GM12874 (cell line): Measurements from ENCODE around the gene FIGN.

Experiments
- TF ChIP-seq, protein P1 (sequence below): IDR thresholded peaks from 2 replicates; pipeline ENCODE4 v1.5.1; 2011; ENCODE audit warnings: low read depth, mild to moderate bottlenecking, control low read depth, low read length, moderate library complexity; ENCODE audit not compliant: insufficient read depth

Gene FIGN

DNA sequence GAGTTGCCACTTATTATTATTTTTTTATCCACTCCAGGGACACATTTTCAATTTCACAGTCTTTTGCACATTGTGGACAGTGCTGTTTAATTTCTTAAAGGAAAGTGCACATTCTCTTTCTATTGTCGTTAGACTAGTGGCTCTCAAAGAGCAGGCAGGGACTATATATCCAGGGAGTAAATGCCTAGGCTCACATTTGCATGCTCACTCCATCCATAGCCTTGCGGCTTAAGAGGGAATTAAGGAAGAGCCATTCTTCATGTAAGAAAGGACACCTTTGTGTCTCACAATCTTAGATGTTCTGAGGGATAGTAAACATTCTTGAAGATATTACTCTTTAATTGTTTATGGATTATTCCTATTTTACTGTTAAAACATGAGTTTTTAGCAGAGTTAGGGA lies 70.8 kb downstream of the FIGN start:
- TF ChIP-seq, protein P1, sequence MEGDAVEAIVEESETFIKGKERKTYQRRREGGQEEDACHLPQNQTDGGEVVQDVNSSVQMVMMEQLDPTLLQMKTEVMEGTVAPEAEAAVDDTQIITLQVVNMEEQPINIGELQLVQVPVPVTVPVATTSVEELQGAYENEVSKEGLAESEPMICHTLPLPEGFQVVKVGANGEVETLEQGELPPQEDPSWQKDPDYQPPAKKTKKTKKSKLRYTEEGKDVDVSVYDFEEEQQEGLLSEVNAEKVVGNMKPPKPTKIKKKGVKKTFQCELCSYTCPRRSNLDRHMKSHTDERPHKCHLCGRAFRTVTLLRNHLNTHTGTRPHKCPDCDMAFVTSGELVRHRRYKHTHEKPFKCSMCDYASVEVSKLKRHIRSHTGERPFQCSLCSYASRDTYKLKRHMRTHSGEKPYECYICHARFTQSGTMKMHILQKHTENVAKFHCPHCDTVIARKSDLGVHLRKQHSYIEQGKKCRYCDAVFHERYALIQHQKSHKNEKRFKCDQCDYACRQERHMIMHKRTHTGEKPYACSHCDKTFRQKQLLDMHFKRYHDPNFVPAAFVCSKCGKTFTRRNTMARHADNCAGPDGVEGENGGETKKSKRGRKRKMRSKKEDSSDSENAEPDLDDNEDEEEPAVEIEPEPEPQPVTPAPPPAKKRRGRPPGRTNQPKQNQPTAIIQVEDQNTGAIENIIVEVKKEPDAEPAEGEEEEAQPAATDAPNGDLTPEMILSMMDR, result no peak

DNA sequence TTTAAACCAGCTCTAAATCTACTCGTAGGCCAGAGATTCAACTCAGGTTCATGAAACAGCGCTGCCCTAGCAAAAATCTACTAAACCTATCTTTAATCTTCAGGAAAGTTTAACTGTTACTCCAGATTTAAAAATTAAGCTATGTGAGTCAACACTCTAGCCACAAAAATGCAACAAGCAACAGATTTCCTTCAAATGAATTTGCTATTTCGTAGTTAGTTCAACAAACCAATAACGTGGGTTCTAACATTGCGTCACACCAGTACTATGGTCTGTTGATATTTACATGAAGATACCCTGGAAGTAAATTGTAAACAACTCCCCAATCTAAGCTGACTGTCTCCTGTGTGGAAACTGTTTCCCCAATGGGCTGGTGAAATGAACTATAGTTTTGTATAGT lies 71.2 kb downstream of the FIGN start:
- TF ChIP-seq, protein P1, result no peak

DNA sequence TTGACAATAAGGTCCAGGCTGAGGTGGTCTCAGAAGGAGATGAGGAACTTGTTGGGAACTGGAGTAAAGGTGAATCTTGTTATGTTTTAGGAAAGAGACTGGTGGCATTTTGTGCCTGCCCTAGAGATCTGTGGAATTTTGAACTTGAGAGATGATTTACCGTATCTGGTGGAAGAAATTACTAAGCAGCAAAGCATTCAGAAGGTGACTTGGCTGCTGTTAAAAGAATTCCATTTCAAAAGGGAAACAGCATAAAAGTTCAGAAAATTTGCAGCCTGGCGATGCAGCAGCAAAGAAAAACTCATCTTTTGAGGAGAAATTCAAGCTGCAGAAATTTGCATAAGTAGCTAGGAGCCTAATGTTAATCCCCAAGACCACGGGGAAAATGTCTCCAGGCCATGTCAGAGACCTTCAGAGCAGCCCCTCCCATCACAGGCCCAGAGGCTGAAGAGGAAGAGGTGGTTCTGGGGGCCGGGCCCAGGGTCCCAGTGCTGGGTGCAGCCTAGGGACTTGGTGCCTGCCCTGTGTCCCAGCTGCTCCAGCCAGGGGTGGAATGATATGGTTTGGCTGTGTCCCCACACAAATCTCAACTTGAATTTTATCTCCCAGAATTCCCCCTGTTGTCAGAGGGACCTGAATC lies 73.5 kb downstream of the FIGN start:
- TF ChIP-seq, protein P1, result no peak

DNA sequence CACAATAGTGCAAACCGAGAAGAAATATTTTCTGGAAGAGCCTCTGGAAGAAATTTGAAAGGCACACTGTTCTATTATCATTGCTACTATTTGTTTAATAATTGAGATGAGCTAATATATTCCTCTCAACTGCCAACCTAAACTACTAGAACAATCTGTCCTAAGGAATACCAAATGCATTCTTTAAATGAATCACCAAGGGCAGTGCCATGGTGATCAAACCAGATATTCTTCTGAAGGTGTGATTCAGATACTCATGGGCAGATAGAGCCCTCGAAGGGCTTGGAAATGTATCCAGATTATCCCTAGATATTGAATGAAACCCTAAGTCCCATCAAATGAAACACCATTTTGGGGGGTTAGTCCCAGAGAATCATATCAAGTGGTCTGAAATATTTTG lies 76.6 kb downstream of the FIGN start:
- TF ChIP-seq, protein P1, result no peak

DNA sequence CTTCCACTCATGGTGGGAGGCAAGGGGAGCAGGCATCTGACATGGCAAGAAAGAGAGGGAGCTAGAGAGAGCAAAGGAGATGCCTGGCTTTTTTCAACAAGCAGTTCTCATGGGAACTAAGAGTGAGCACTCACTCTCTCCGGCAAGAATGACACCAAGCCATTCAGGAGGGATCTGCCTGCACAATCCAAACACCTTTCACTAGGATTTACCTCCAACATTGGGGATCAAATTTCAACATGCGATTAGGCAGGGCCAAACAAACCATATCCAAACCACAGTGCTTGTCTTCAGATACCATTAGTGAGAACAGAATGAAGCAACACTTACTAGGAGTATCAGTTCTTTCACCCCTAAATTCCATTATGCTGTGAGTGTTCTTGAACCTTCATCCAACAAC lies 77.3 kb downstream of the FIGN start:
- TF ChIP-seq, protein P1, result no peak

DNA sequence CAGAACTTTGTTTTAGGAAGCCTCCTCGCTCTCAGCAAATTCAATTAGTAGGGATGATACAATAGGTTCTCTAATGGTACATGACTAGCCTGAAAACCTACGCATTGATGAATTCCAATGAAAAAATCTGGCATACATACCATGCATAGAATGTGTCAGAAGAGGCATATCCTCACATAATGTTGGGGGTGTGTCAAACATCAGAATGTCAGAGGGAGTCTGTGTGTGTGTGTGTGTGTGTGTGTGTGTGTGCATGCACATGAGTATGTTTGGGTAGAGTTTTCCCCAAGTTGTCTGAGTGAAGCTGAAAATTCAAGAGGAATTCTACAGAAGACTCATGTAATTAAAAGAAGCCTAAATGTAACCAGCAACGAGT lies 78.5 kb downstream of the FIGN start:
- TF ChIP-seq, protein P1, result no peak

DNA sequence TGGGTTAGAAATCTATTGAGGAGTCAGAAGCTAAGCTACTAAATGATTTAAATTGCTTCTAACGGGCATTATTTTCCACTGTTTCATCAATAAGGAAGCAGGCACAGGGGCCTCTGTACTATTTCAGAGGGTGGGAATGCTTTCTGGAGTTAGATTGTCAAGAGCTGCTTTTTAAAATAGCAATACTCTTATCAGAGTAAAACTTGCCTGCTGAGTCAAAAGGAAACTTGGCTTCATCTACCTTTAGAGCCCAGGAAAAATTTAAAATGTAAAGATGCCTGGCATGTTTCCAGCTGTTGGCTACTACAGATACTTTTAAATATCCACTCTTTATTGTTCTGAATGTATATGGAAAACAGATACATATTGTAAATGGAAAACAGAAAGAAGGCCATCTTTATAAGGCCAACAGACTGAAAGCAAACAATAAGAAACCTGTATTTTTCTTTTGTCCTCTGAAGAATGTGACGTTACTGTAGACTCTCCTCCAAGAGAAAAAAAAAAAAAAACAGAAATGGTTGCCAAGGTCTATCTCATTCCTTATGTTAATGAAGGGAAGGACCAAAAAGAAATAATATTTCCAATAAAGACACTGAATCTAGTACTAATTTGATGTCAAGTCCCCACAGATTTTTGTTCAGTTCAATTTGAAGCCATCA lies 79.1 kb downstream of the FIGN start:
- TF ChIP-seq, protein P1, result no peak
